GM19452 (cell line): Measurements from ENCODE around the gene ADARB2.

Experiments
- ATAC-seq: cut with Tn5 transposase; IDR thresholded peaks from one replicate; pipeline ENCODE4 v1.9.1; 2021; ENCODE audit not compliant: unreplicated experiment

The ADARB2 gene

DNA sequence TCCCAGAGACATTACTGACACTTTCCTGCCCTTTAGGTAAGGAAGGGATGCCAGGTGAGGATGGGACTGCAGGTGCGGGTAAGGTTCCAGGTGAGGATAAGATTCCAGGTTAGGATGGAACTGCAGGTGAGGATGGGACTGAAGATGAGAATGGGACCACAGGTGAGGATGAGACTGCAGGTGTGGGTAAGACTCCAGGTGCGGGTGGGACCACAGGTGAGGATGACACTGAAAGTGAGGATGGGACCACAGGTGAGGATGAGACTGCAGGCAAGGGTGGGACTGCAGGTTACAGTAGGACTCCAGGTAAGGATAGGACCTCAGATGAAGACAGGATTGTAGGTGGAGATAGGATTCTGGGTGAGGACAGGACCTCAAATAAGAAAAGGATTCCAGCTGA, 358.9 kb downstream of the ADARB2 start:
- ATAC-seq = no peak

- ATAC-seq = no peak
Measured at GRCh38 chr10:1377740-1378397, 359.5 kb downstream of the ADARB2 start.

GRCh38 chr10:1377231-1377630, 360.1 kb downstream of the ADARB2 start:
- no peak for ATAC-seq

DNA sequence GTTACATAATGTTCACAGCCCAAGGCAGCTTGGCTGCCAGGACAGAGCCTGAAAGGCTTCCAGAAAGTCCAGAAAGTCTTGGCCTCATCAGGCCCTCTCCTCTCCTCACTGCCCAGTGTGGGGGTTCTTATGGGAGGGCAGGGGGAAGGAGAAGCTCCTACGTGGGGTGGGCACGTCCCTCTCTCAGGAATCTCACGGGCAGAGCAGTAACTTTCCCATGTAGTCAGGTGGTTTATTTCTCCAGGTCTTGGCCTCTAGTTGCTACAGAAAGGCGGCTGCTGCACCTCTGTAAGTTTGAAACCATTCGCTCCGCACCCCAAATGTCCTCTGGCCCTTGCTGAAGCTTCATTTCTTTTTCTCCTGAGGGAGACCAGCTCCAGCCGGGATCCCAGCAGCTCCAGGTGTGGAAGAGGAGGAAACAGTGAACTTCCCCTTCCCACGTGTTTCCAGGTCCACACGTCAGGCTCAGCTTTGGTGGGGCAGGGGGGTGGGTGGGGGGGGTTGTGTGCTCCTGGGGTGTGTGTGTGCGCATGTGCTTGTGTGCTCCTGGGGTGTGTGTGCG, 360.9 kb downstream of the ADARB2 start:
- no peak for ATAC-seq

DNA sequence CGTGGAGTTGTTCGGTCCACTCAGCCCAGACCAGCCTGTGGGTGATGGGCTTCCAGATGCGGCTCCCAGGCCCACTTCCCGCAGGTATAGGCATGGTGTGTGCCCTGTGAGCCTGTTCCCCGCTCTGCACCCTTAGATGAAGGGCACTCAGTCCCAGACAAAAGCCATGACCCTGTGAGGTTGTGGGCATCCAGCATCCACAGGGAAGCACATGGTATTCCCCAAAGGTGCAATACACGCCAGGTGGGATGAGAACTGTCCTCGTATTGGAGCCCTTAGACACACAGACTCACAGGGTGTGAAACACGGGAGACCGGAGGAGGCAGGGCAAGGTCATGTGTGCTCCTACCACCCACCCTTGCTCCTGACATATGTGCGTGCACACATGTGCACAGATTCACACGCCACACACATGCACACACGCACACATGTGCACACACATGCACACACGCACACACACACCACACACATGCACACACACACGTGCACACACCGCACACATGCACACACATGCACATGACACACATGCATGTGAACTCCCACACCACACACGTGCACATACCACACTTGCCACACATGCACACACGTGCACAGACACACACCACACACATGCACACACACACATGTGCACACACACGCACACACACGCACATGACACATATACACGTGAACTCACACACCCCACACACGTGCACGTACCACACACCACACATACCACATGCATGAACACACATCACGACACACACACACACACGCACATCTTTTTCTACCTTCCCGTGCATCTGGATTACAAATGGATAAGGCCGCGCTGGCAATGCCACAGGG, 361.8 kb downstream of the ADARB2 start:
- ATAC-seq = no peak

DNA sequence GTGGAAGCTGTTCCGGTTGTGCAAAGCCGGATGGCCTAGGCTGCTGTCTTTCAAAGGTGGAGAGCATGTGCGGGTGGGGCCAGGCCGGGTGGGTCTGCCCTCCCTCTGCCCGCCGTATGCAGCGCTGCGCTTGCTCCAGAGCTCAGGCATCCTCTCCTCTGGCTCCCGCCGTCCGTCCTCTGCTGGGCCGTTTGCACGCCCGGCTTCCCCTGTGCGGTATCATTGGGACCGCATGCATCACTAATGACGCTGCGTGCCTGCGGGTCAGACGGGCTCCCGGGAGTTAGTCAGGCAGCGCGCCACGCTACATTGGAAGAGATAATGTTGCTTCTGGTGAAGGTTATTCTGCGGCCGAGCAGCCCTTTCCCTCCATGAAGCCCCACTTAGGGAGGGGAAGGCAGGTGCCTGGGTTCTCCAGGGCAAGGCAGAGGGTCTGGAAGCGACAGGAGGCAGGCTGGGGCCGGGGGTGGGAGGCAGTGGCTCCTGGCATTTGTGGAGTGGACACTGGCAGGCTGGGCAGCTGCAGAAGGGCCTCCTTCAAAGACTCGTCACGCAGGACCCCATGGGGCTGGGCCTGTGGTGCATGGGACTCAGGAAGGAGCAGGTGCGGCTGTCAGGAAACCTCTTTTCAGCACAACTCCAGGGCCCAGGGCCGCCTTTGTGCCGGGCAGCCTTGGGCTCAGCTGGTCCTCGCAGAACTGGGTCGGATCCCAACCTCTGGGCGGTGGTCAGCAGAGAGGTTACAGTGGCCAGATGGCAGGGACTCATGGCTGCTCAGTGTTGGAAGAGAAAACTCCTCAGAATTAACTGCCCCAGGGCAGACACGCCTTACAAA, 362.6 kb downstream of the ADARB2 start:
- no peak for ATAC-seq

GRCh38 chr10:1373287-1373686, 364.0 kb downstream of the ADARB2 start:
- ATAC-seq = no peak

DNA sequence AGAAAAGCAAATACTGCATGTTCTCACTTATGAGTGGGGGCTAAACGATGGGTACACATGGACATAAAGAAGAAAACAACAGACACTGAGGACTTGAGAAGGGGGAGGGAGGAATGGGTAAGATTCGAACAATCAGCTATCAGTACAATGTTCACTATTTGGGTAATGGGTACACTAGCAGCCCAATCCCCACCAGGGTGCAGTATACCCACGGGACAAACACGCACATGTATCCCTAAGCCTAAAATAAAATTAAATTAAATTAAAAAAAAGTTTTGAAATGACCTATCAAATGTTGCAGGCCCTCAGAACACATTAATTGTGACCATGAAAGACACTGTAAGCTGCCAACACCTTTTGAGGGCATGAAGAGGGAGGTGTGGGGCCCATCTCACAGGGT, 365.1 kb downstream of the ADARB2 start:
- ATAC-seq = no peak

DNA sequence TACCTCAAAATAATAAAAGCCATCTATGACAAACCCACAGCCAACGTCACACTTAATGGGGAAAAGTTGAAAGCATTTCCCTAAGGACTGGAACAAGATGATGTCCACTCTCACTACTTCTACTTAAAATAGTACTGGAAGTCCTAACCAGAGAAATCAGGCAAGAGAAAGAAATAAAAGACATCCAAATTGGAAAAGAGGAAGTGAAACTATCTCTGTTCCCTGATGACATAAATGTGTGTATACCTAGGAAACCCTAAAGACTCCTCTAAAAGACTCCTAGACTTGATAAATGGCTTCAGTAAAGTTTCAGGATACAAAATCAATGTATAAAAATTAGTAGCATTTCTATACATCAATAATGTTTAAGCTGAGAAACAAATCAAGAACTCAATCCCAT, 367.0 kb downstream of the ADARB2 start:
- ATAC-seq = no peak

GRCh38 chr10:1369665-1370064, 367.7 kb downstream of the ADARB2 start:
- no peak for ATAC-seq

DNA sequence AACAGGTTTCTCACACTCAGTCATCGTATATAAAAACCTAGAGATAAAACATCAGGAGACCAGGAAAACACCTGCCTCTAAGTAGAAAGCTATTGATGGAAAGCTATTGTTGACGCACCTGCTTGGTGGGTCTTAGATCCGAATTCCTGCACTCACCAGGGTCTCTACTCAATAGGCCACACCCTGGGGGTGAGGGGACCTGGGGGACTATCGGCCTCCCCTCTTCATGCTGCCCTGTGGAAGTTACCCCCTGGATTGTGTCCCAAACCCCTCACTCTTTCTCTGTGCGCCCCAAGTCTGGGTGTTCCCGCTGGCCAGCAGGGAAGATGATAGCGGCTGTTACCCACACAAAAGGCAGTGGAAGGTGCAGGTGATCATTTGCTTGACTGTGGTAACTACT, 368.1 kb downstream of the ADARB2 start:
- no peak for ATAC-seq

- ATAC-seq = no peak
Measured at GRCh38 chr10:1368842-1369171, 368.5 kb downstream of the ADARB2 start.

- no peak for ATAC-seq
Measured at GRCh38 chr10:1367938-1368841, 369.1 kb downstream of the ADARB2 start.

GRCh38 chr10:1366811-1367425, 370.4 kb downstream of the ADARB2 start:
- ATAC-seq = no peak

- ATAC-seq = no peak
Measured at GRCh38 chr10:1366322-1366691, 371.0 kb downstream of the ADARB2 start.

- ATAC-seq = no peak
Measured at GRCh38 chr10:1365540-1366321, 371.6 kb downstream of the ADARB2 start.

- no peak for ATAC-seq
Measured at GRCh38 chr10:1364151-1364910, 373.0 kb downstream of the ADARB2 start.

DNA sequence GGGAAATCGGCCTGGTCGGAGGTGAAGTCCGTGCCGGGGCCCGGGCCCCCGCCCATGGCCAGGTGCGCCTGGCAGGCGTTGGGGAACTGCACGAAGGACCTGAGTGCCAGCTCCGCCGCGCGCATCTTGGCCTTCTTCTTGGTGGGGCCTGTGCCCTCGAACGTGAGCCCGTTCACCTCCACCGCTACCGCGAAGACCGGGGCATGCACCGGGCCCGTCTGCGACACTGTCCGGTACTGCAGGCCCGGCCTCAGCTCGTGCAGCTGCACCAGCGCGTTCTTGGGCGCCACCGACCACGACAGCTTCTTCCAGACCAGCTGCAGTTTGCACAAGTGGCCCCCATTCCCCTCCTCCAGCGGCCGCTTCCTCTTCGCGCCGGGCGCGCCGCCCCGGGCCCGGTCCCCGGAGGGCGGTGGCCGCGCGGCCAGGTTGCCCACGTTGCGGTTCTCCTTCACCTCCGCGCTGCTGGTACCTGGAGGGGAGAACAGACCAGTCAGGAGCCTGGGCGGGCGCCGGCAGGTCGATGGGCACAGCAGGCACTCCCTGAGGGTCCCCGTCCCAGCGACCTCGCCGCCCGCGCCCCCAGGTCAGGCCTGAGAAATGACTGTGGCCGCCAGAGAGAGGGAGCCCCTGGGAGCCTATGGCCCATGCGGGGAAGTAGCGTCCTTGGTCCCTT, 373.7 kb downstream of the ADARB2 start:
- ATAC-seq = no peak
